Heart left ventricle (tissue), 13 donors: ENCODE measurements around the gene OVCA2.

Experiments
- POLR2A ChIP-seq, 2 donors: fragments of 450-650 bp; IDR thresholded peaks; one replicate each; pipeline ENCODE4 v1.6.1; 2017; ENCODE audit warnings: antibody characterized with exemption in 2 of 2, mild to moderate bottlenecking in 2 of 2, moderate library complexity in 2 of 2
- TF ChIP-seq, protein P1 (sequence below), 12 donors: fragments of 200-600 bp; sonication (generic) in 4 of 12; IDR thresholded peaks; one replicate each; pipeline versions ENCODE4 v1.5.0 to v1.8.0; 2018 to 2022; ENCODE audit warnings: antibody characterized with exemption in 12 of 12, mild to moderate bottlenecking in 5 of 12
- donor health status: ischemic (EF 13 %, LVEDD 7.1; RV severe dilation, severe dysfunction).
- donor health status: DM: no; HTN: yes; CAD: no.
- donor health status: DM: no; HTN: no; CAD: no.
- donor health status: ischemic (EF 25% LVEDD 6.9; RV normal size, moderate dysfunction).
- donor health status: ischemic (EF 25% LVEDD 5.7; RV mildly dilated, moderate dysfunction).
- donor health status: ischemic (EF 35%, LVEDD 5.7; RV mildly dilated, moderate dysfunction).
- donor health status: nonischemic (EF 11% LVEDD 7.7; RV severe dilation, severe dysfunction).
- donor health status: DM: yes; HTN: yes; CAD: no.
- donor health status: PGD.
- donor health status: ischemic (EF 29% LVEDD 5.4; RV normal size, mild dysfunction).
- donor health status: nonischemic (EF 23%, LVEDD 6.1; RV moderate dilation, normal function).

DNA sequence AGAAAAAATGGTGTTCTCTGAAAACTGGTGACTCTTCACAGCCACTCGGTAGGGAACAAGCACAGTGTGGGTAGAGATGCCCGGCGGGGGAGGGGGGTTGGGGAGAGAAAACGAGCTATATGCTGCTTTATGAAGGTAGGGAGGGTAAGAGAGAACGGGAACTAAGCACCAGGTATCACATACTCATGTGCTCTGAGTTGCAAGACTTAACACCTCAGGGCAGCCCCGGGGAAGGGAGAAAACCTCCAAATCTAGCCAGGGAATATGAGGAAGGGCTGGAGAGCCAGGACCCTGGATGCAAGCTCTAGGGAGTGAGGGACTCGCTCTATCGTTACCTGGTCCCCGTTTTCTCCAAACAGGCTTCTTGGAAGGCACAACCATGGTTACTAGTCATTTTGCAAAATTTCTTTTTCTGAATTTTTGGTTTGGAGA lies 48.4 kb downstream of the OVCA2 start:
- TF ChIP-seq, protein P1, sequence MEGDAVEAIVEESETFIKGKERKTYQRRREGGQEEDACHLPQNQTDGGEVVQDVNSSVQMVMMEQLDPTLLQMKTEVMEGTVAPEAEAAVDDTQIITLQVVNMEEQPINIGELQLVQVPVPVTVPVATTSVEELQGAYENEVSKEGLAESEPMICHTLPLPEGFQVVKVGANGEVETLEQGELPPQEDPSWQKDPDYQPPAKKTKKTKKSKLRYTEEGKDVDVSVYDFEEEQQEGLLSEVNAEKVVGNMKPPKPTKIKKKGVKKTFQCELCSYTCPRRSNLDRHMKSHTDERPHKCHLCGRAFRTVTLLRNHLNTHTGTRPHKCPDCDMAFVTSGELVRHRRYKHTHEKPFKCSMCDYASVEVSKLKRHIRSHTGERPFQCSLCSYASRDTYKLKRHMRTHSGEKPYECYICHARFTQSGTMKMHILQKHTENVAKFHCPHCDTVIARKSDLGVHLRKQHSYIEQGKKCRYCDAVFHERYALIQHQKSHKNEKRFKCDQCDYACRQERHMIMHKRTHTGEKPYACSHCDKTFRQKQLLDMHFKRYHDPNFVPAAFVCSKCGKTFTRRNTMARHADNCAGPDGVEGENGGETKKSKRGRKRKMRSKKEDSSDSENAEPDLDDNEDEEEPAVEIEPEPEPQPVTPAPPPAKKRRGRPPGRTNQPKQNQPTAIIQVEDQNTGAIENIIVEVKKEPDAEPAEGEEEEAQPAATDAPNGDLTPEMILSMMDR (IDR thresholded peaks at IDR 0.05) = no peak
- TF ChIP-seq POLR2A (IDR thresholded peaks at IDR 0.05) = no peak
